RWPE1 (cell line): ENCODE measurements around the gene KCNK2.

ENCODE experiments used
- CTCF ChIA-PET: fragments of 350-600 bp; sonication (Branson Sonifier 250); formaldehyde crosslinking; extraction: SDS; loops from one replicate; lab custom pipeline; 2021; lab: Yijun Ruan, JAX
- POLR2A ChIA-PET: fragments of 400-600 bp; formaldehyde crosslinking; extraction: SDS; loops from one replicate; lab custom pipeline; 2020; ENCODE audit warnings: antibody characterized with exemption; ENCODE audit not compliant: low non-redundant PET; lab: Yijun Ruan, JAX
- DNase-seq: peaks from one replicate; pipeline ENCODE4 v3.0.0; 2012; ENCODE audit warnings: low spot score
- H3K27ac ChIP-seq: fragments of 450-650 bp; 2 replicates; pipeline ENCODE4 v1.5.1; 2017
- CTCF ChIP-seq: fragments of 450-650 bp; conservative IDR thresholded peaks from 2 replicates; pipeline ENCODE4 v1.5.1; 2017; ENCODE audit warnings: low read depth, mild to moderate bottlenecking

KCNK2 gene

GRCh38 chr1:215263636-215264035 lies 181.1 kb downstream of the KCNK2 start:
- CTCF ChIA-PET: interaction anchor here (0.6 kb wide), 1 partner anchor 134 kb away, joined by 3 read pairs; no protein-coding TSS in a partner anchor
- POLR2A ChIA-PET: no interaction called here
- no peak overlapping the region for H3K27ac ChIP-seq
- no peak for DNase-seq
- no peak for TF ChIP-seq CTCF

- DNase-seq: no peak
- CTCF ChIA-PET: interaction anchor here (0.7 kb wide), 1 partner anchor 76 kb away, joined by 3 read pairs; no protein-coding TSS in a partner anchor
Measured at GRCh38 chr1:215264649-215265048, 182.1 kb downstream of the KCNK2 start.

GRCh38 chr1:215267495-215267894 lies 185.0 kb downstream of the KCNK2 start:
- no peak for TF ChIP-seq CTCF
- ChIA-PET CTCF (interaction anchor here (0.6 kb wide), 1 partner anchor 177 kb away, joined by 3 read pairs; no protein-coding TSS in a partner anchor), POLR2A (no interaction called here)
- no peak overlapping the region for H3K27ac ChIP-seq
- DNase-seq: no peak

More at GRCh38 chr1:215264649-215265048, 182.1 kb downstream of the KCNK2 start:
- POLR2A ChIA-PET: no interaction called here
- TF ChIP-seq CTCF: no peak
- no peak overlapping the region for H3K27ac ChIP-seq

GRCh38 chr1:215269955-215270354 lies 187.4 kb downstream of the KCNK2 start:
- H3K27ac ChIP-seq: no peak overlapping the region
- DNase-seq: no peak
- no peak for TF ChIP-seq CTCF
- POLR2A ChIA-PET: no interaction called here
- CTCF ChIA-PET: no interaction called here

GRCh38 chr1:215273838-215274516 lies 191.4 kb downstream of the KCNK2 start:
- no peak for TF ChIP-seq CTCF
- ChIA-PET POLR2A (no interaction called here), CTCF (interaction anchor here (0.6 kb wide), 1 partner anchor 945 kb away, joined by 3 read pairs; no protein-coding TSS in a partner anchor)
- no peak overlapping the region for H3K27ac ChIP-seq
- peak; percentile 67 for DNase-seq

GRCh38 chr1:215276582-215276981 lies 194.0 kb downstream of the KCNK2 start:
- CTCF ChIA-PET: no interaction called here
- POLR2A ChIA-PET: no interaction called here
- DNase-seq: no peak
- no peak overlapping the region for H3K27ac ChIP-seq
- no peak for TF ChIP-seq CTCF
